K562 (cell line): Measurements from ENCODE around the gene PACSIN1. TPM values are rescaled to one million over a fixed set of nuclear protein-coding genes. Genes with fewer than 3 reads are reported as not detected.

Experiments
- ATAC-seq: fragments of 200-7000 bp; cut with Tn5 transposase; 3 replicates; pipeline ENCODE4 v1.9.1; 2020; ENCODE audit warnings: moderate library complexity
- BruUV-seq: library from RNA; stranded (reverse); fragments of 400-500 nt; replicated peaks from 2 replicates; lab custom pipeline; 2021; lab: Mats Ljungman, UMichigan
- CTCF ChIA-PET: fragments of 300-600 bp; formaldehyde crosslinking; extraction: SDS; loops from one replicate; lab custom pipeline; 2021; ENCODE audit warnings: low intra/inter-chr PET ratio; lab: Yijun Ruan, JAX
- POLR2A ChIA-PET: fragments of 300-600, 350-650 bp; sonication (Branson Sonifier 250); formaldehyde crosslinking; extraction: SDS; loops from one replicate; lab custom pipeline; 2021; ENCODE audit warnings: antibody characterized with exemption, inconsistent platforms; lab: Yijun Ruan, JAX
- DNase-seq, 4 experiments: peaks; one replicate each; pipeline versions ENCODE4 v3.0.0 to v3.0.0-alpha.2; 2011 to 2018; ENCODE audit warnings: low spot score in 3 of 4, mixed read lengths in 3 of 4; ENCODE audit errors: extremely low read depth in 1 of 4
- FAIRE-seq: peaks from 2 replicates; lab custom pipeline; 2011; peaks lifted over from hg19 to GRCh38; lab: Jason Lieb, UNC
- H2AFZ ChIP-seq: 2 replicates; pipeline ENCODE4 v1.6.0; 2011; ENCODE audit warnings: low read depth, low read length, control low read depth, inconsistent platforms
- H3K27ac ChIP-seq: fragments of 200-600 bp; 3 replicates; pipeline ENCODE4 v1.8.0; 2011; ENCODE audit warnings: low read depth, mild to moderate bottlenecking, control low read depth, inconsistent platforms, low read length, moderate library complexity, mixed read lengths; ENCODE audit errors: extremely low read depth
- H3K27me3 ChIP-seq, 2 experiments: fragments of 300-600 bp in 1 of 2; 2 replicates in 1 of 2; 3 replicates in 1 of 2; pipeline versions ENCODE4 v1.6.0 to v1.8.0; 2011; ENCODE audit warnings: inconsistent platforms in 2 of 2, low read length in 2 of 2, mild to moderate bottlenecking in 1 of 2, mixed read lengths in 1 of 2, moderate library complexity in 1 of 2; ENCODE audit not compliant: control insufficient read depth in 2 of 2, insufficient read depth in 2 of 2
- H3K36me3 ChIP-seq: fragments of 300-600 bp; 3 replicates; pipeline ENCODE4 v1.8.0; 2011; ENCODE audit warnings: mild to moderate bottlenecking, low read length, inconsistent platforms; ENCODE audit not compliant: control insufficient read depth, insufficient read depth
- H3K4me1 ChIP-seq, 2 experiments: fragments of 200-600 bp in 1 of 2; replicated peaks in 1 of 2; 2 replicates in 1 of 2; 3 replicates in 1 of 2; pipeline versions ENCODE4 v1.5.1 to v1.8.0; 2011; ENCODE audit warnings: inconsistent platforms in 2 of 2, low read length in 2 of 2, mild to moderate bottlenecking in 1 of 2, mixed read lengths in 1 of 2, moderate library complexity in 1 of 2; ENCODE audit not compliant: control insufficient read depth in 2 of 2, insufficient read depth in 2 of 2
- H3K4me2 ChIP-seq: 2 replicates; pipeline ENCODE4 v1.6.1; 2011; ENCODE audit warnings: low read length, control low read depth, inconsistent platforms, mixed read lengths; ENCODE audit not compliant: insufficient read depth
- H3K4me3 ChIP-seq: fragments of 200-600 bp; sonication (generic), shearing (Covaris generic); 2 replicates; pipeline ENCODE4 v1.5.1; 2016; ENCODE audit warnings: control low read depth, inconsistent platforms
- H3K79me2 ChIP-seq: fragments of 200-600 bp; 3 replicates; pipeline ENCODE4 v1.8.0; 2011; ENCODE audit warnings: low read length, inconsistent platforms; ENCODE audit not compliant: control insufficient read depth, insufficient read depth
- H3K9ac ChIP-seq, 2 experiments: 2 replicates each; pipeline versions ENCODE4 v1.6.0 to v1.6.1; 2011; ENCODE audit warnings: low read depth in 2 of 2, low read length in 2 of 2, control low read depth in 1 of 2, inconsistent platforms in 1 of 2, mild to moderate bottlenecking in 1 of 2, mixed read lengths in 1 of 2; ENCODE audit not compliant: insufficient read depth in 1 of 2
- H3K9me1 ChIP-seq: one replicate; pipeline ENCODE4 v1.6.0; 2011; ENCODE audit warnings: inconsistent platforms, mild to moderate bottlenecking, low read length, moderate library complexity; ENCODE audit not compliant: control insufficient read depth, insufficient read depth
- H3K9me3 ChIP-seq: replicated peaks from 2 replicates; pipeline ENCODE4 v1.5.1; 2011; ENCODE audit warnings: low read depth, low read length, inconsistent platforms; ENCODE audit not compliant: control insufficient read depth, insufficient read depth
- H4K20me1 ChIP-seq: replicated peaks from 2 replicates; pipeline ENCODE4 v1.6.1; 2011; ENCODE audit warnings: low read length, inconsistent platforms, mixed read lengths; ENCODE audit not compliant: control insufficient read depth, insufficient read depth
- ARNT ChIP-seq, 2 experiments: fragments of 450-650 bp; IDR thresholded peaks; 2 replicates each; pipeline ENCODE4 v1.6.1; 2016; ENCODE audit warnings: mild to moderate bottlenecking in 1 of 2
- MAX ChIP-seq: sonication (generic); formaldehyde crosslinking; IDR thresholded peaks from 2 replicates; pipeline ENCODE4 v1.9.0; 2022; ENCODE audit warnings: mild to moderate bottlenecking, missing genetic modification reagents
- NUFIP1 ChIP-seq: fragments of 450-650 bp; IDR thresholded peaks from 2 replicates; pipeline ENCODE4 v1.6.1; 2018; ENCODE audit not compliant: partially characterized antibody
- POLR2A ChIP-seq: fragments of 450-650 bp; conservative IDR thresholded peaks from 2 replicates; pipeline ENCODE4 v1.6.1; 2016
- TFE3 ChIP-seq: fragments of 450-650 bp; formaldehyde crosslinking; IDR thresholded peaks from 2 replicates; pipeline ENCODE4 v1.4.0; 2020; ENCODE audit warnings: mild to moderate bottlenecking, mixed read lengths
- ZNF121 ChIP-seq: sonication (generic); formaldehyde crosslinking; conservative IDR thresholded peaks from 2 replicates; pipeline ENCODE4 v1.8.0; 2022; ENCODE audit warnings: missing genetic modification reagents
- ZNF124 ChIP-seq: sonication (generic); formaldehyde crosslinking; IDR thresholded peaks from 2 replicates; pipeline ENCODE4 v1.8.1; 2022; ENCODE audit warnings: missing genetic modification reagents
- ZNF133 ChIP-seq: fragments of 250-450 bp; sonication (Bioruptor Pico); IDR thresholded peaks from 2 replicates; pipeline ENCODE4 v1.4.0; 2020; ENCODE audit warnings: mild to moderate bottlenecking
- ZNF609 ChIP-seq: sonication (generic); formaldehyde crosslinking; IDR thresholded peaks from 2 replicates; pipeline ENCODE4 v1.8.1; 2023; ENCODE audit warnings: missing genetic modification reagents, mild to moderate bottlenecking, borderline replicate concordance
- WGBS: fragments of 100-300 bp; shearing (Covaris generic); methylation state at CpG from one replicate; pipeline ENCODE4 v1.1.6; 2016; ENCODE audit warnings: low coverage, mixed read lengths; ENCODE audit not compliant: insufficient coverage; ENCODE audit errors: missing lambda C conversion rate; 5-methylcytosine and 5-hydroxymethylcytosine counted together
- in situ Hi-C: fragments of 300-500 bp; cut with MboI; formaldehyde crosslinking; loops from 4 replicates; pipeline ENCODE4 v1.15.0; 2018; ENCODE audit warnings: inconsistent platforms, mixed read lengths
- intact Hi-C: fragments of 100-400 bp; cut with micrococcal nuclease; formaldehyde crosslinking; loops from 2 replicates; pipeline ENCODE4 v1.14.2; 2022
- polyA plus RNA-seq, 8 experiments: library from polyadenylated mRNA; depleted of rRNA in 4 of 8; stranded (reverse) in 5 of 8; unstranded in 3 of 8; fragments of >200 nt; fragmentation: Nextera tagmentation in 2 of 8; fragmentation: Illumina TruSeq in 1 of 8; extraction: Ambion mirVana in 2 of 8; extraction: Trizol in 1 of 8; gene quantifications; 2 replicates each; pipeline versions ENCODE4 v1.2.1 to v1.2.3, GENCODE V29; 2011 to 2014; ENCODE audit warnings: inconsistent platforms in 1 of 8, missing spikeins in 1 of 8
- total RNA-seq, 7 experiments: library from RNA; depleted of rRNA in 6 of 7; stranded (reverse); fragments of >200 nt in 6 of 7; fragmentation: Illumina TruSeq in 2 of 7; extraction: Trizol in 2 of 7; gene quantifications; 2 replicates each; pipeline versions ENCODE4 v1.2.1 to v1.2.3, GENCODE V29; 2011 to 2021; ENCODE audit warnings: low replicate concordance in 1 of 7

PACSIN1 gene
- total and polyA plus RNA-seq, 9 of the 15 experiments (the other 6 are each of a cell fraction or from before 2014, with no cell fraction given) = 0.01 to 1.7 (median 0.45) TPM

- TF ChIP-seq TFE3 (CRISPR knock-in tag) = no peak
These were observed 69.3 kb downstream of the PACSIN1 start (continued) for GRCh38 chr6:34535199-34535598.

GRCh38 chr6:34535646-34536045 lies 69.8 kb downstream of the PACSIN1 start:
- 51% methylated on average over 11 of the region's 11 CpGs for WGBS
- no peak overlapping the region for H3K27ac ChIP-seq
- TF ChIP-seq ZNF133 (CRISPR knock-in tag) = no peak
- no peak for TF ChIP-seq POLR2A
- TF ChIP-seq MAX (CRISPR knock-in tag) = 0 out of 2 replicates have a peak, but pooled peaks have one; percentile 12
- TF ChIP-seq ARNT (IDR thresholded peaks at IDR 0.05) = no peak
- no peak for TF ChIP-seq NUFIP1
- TF ChIP-seq ZNF124 = no peak
- no peak for TF ChIP-seq ZNF121
- no peak for TF ChIP-seq ZNF609 (CRISPR knock-in tag)
- H3K9me1 ChIP-seq = no peaks in the 10 kb centered on the region
- no peak for DNase-seq
- in situ Hi-C loops (no loop called here), intact Hi-C loops (no loop called here)
- peaks cover 9 to 58% of the 10 kb centered on the region in 2 experiments; a peak in 4 of 5 replicates for H3K4me1 ChIP-seq
- no peaks in the 10 kb centered on the region for H4K20me1 ChIP-seq
- no peak for FAIRE-seq
- no peaks in the 10 kb centered on the region for H3K9me3 ChIP-seq
- H3K4me2 ChIP-seq = no peak overlapping the region
- no peaks in the 10 kb centered on the region for H3K79me2 ChIP-seq
- no peak overlapping the region for H2AFZ ChIP-seq
- ChIA-PET POLR2A (interaction anchor here (0.9 to 1.1 kb wide), 3 partner anchors 10 to 65 kb away, joined by 4 to 5 read pairs (median 4); no protein-coding TSS in a partner anchor), CTCF (no interaction called here)
- H3K27me3 ChIP-seq = no peaks in the 10 kb centered on the region
- no TSS peak for BruUV-seq
- H3K36me3 ChIP-seq = no peaks in the 10 kb centered on the region
- ATAC-seq = no peak
- H3K9ac ChIP-seq = peak overlapping the region in 1 of 2 experiments; percentile 22; a peak in 1 of 4 replicates
- H3K4me3 ChIP-seq = no peak overlapping the region
